MM.1S (cell line): Measurements from ENCODE around the gene IPCEF1.

Experiments
- EZH2 ChIP-seq: fragments of 300-600 bp; sonication (generic); optimal IDR thresholded peaks from 2 replicates; pipeline ENCODE3; 2017; ENCODE audit warnings: low read depth, mild to moderate bottlenecking, antibody characterized with exemption, low read length, mixed read lengths
- TF ChIP-seq, protein P1 (sequence below): fragments of 300-600 bp; sonication (generic); IDR thresholded peaks from 2 replicates; pipeline ENCODE4 v1.5.1; 2016; ENCODE audit warnings: antibody characterized with exemption, low read length, mixed read lengths

DNA sequence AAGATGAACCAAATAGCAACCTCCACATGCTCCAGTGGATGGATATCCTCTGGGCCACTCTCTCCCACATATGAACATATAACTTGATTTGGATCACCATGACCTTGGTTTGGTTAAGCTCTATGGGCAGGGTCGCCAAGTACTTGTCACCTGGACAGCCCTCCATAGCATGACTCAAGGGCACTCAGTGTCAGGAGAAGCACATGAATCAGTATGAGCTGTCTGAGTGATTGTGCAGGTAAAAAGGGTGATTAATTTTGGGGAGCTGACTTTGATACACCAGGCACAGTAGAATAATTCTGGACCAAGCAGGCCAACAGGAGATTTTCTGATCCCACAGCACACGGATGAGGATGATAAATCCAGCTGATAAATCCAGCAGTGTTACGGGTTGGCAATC, 243.2 kb downstream of the IPCEF1 start:
- TF ChIP-seq, protein P1, sequence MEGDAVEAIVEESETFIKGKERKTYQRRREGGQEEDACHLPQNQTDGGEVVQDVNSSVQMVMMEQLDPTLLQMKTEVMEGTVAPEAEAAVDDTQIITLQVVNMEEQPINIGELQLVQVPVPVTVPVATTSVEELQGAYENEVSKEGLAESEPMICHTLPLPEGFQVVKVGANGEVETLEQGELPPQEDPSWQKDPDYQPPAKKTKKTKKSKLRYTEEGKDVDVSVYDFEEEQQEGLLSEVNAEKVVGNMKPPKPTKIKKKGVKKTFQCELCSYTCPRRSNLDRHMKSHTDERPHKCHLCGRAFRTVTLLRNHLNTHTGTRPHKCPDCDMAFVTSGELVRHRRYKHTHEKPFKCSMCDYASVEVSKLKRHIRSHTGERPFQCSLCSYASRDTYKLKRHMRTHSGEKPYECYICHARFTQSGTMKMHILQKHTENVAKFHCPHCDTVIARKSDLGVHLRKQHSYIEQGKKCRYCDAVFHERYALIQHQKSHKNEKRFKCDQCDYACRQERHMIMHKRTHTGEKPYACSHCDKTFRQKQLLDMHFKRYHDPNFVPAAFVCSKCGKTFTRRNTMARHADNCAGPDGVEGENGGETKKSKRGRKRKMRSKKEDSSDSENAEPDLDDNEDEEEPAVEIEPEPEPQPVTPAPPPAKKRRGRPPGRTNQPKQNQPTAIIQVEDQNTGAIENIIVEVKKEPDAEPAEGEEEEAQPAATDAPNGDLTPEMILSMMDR, result no peak
- no peak for TF ChIP-seq EZH2
